IPS-18a (cell line): Measurements from ENCODE around the gene MACROD2.
"Not testable (repeated sequence)": the region's sequence is repeated elsewhere in the genome, so short reads cannot be mapped to it uniquely, and the experiment has no call there.

Experiments
- H3K27ac ChIP-seq: one replicate; pipeline ENCODE4 v1.5.1; 2013; ENCODE audit warnings: low read length
- H3K27me3 ChIP-seq: one replicate; pipeline ENCODE4 v1.6.1; 2013; ENCODE audit warnings: mild to moderate bottlenecking, low read length; ENCODE audit not compliant: control insufficient read depth, insufficient read depth
- H3K36me3 ChIP-seq: one replicate; pipeline ENCODE4 v1.6.1; 2013; ENCODE audit warnings: low read depth, low read length; ENCODE audit not compliant: control insufficient read depth
- H3K4me1 ChIP-seq: one replicate; pipeline ENCODE4 v1.6.1; 2013; ENCODE audit warnings: low read depth, low read length; ENCODE audit not compliant: control insufficient read depth
- H3K4me3 ChIP-seq: one replicate; pipeline ENCODE4 v1.5.1; 2013; ENCODE audit warnings: low read length
- H3K9ac ChIP-seq: one replicate; pipeline ENCODE4 v1.6.1; 2013; ENCODE audit warnings: mild to moderate bottlenecking, low read length, moderate library complexity
- H3K9me3 ChIP-seq: one replicate; pipeline ENCODE4 v1.6.1; 2013; ENCODE audit warnings: low read depth, low read length; ENCODE audit not compliant: control insufficient read depth

MACROD2 gene

DNA sequence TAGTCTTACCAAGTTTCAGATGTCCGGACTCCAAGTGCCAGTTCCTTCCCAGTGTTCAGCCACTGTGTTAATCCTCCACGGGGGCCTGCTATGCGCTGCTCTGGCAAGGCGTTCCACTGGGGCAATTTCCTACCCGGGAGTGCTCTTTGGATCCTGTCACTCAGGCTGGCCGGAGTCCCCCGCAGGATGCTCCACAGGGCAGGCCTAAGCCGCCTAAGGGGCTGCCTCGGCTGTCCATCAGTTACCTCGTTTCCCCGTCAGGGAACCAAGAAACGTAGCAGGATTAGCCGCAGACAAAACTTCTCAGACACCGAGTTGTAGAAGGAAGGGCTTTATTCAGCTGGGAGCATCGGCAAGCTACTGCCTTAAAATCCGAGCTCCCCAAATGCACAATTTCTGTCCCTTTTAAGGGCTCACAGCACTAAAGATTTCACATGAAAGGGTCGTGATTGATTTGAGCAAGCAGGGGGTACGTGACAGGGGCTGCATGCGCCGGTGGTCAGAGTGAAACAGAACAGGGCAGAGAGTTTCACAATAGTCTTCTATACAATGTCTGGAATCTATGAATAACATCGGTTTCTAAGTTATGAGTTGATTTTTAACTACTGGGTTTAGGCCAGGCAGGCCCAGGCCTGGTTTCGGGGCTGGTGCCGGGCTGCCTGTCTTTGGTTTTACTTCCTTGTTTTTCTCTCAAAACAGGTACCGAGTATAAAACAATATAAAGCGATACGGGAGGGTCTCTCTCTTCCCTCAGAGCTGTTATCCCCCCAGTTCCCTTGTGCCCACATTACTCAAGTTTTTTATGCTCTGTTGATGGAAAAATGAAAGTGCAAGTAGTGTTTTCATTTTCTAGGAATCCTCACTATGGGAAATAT, 1990.4 kb downstream of the MACROD2 start:
- H3K4me3 ChIP-seq, H3K9ac ChIP-seq, H3K27ac ChIP-seq, H3K27me3 ChIP-seq, H3K4me1 ChIP-seq, H3K9me3 ChIP-seq, H3K36me3 ChIP-seq: not testable (repeated sequence)

DNA sequence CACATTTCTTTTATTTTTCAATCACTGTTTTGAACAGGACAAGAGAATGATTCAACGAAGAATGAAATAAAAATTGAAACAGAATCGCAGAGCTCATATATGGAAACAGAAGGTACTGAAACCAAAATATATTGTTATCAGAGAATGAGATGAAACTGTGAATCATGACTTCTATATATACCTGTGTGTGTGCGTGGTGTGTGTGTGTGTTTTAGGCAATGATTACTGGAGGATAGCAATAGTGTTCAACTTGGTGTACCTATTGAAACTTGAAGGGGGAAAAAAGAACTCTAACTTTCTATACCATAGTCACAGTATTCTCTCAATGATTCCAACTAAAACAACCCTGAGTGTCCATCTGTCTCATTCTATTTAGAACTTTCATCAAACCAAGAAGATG, 1991.4 kb downstream of the MACROD2 start:
- no peaks in the 10 kb centered on the region for H3K36me3 ChIP-seq
- no peak overlapping the region for H3K4me3 ChIP-seq
- no peak overlapping the region for H3K27ac ChIP-seq
- no peak overlapping the region for H3K9ac ChIP-seq
- no peaks in the 10 kb centered on the region for H3K9me3 ChIP-seq
- no peaks in the 10 kb centered on the region for H3K27me3 ChIP-seq
- peaks cover 4% of the 10 kb centered on the region for H3K4me1 ChIP-seq

DNA sequence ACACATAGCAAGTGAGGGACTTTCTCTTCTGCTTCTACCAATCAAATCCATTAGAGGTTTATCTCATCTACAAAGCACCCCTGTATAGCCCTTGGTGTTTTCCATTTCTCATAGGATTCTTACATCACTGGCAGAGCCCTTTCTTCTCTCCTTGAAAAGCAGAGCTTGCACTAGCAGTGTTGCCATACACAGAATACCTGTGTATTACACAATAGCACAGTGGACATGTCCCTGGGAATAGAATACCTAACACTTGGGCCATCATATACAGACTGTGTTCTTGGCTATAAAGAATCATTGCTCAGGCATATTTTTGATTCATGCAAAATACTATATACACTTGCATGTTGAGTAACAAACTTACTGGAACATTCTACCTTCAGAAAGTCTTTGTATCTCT, 1996.0 kb downstream of the MACROD2 start:
- H3K27me3 ChIP-seq = no peaks in the 10 kb centered on the region
- H3K4me1 ChIP-seq = peaks cover 4% of the 10 kb centered on the region
- H3K36me3 ChIP-seq = no peaks in the 10 kb centered on the region
- peaks cover 1% of the 10 kb centered on the region for H3K9me3 ChIP-seq
- H3K27ac ChIP-seq = no peak overlapping the region
- H3K9ac ChIP-seq = no peak overlapping the region
- no peak overlapping the region for H3K4me3 ChIP-seq

DNA sequence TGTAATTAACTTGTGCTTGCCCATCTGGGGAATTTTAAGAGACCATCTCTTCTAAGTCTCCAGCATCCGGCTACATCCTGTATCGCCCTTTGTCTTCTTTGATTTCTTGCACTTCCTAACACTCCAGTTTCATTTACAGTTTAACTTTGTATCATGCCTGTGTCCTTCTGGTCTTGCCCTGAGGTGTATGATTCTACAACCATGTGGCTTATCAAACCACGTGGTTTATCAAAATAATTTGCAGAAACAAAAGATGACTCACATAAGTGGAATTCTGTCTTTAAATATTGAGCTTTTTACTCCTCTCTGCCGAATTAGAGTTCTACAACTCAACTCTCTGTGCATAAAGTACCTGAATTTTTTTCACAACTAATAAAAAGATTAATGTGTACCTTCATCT, 1997.2 kb downstream of the MACROD2 start:
- no peaks in the 10 kb centered on the region for H3K4me1 ChIP-seq
- H3K4me3 ChIP-seq = no peak overlapping the region
- H3K9me3 ChIP-seq = peaks cover 14% of the 10 kb centered on the region
- no peak overlapping the region for H3K27ac ChIP-seq
- no peaks in the 10 kb centered on the region for H3K36me3 ChIP-seq
- no peak overlapping the region for H3K9ac ChIP-seq
- no peaks in the 10 kb centered on the region for H3K27me3 ChIP-seq

DNA sequence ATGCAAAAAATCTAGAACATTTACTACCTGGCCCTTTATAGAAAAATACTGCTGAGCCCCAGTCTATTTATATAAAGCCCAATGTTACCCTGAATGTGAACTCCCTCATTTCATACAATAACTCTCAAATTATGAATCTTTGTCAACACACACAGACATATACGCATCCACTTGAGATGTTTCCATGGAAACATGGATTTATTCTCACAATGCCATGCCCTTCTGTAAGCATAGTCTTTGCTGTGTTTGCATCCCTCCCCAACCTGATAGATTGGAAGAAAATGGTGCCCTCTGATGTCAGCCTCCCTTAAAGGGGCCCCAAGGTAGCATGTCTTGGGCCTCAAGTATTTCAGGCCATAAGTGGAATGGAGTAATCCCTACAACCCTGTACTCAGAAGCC, 2004.8 kb downstream of the MACROD2 start:
- no peaks in the 10 kb centered on the region for H3K36me3 ChIP-seq
- no peak overlapping the region for H3K4me3 ChIP-seq
- H3K9ac ChIP-seq = no peak overlapping the region
- H3K4me1 ChIP-seq = peaks cover 2% of the 10 kb centered on the region
- no peak overlapping the region for H3K27ac ChIP-seq
- H3K9me3 ChIP-seq = peaks cover 20% of the 10 kb centered on the region
- no peaks in the 10 kb centered on the region for H3K27me3 ChIP-seq

DNA sequence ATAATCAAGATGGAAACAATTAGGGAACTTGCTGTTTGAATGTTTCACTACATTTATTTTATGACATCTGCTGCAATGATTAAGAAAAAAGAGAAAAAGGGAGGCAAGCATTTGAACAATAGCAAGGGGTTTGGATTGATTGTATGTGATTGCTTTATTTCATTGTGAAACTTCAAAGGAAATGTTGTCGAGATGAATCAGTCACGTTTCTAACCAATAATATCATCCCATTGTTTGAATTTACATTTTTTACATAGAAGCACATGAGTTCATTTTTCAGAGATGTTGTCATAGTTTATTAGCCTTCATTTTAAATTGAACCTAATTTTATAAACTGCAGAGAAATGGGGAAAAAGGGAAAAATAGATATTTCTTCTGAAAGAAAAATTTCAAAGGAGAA, 2006.0 kb downstream of the MACROD2 start:
- Histone ChIP-seq H3K9me3 (peaks cover 18% of the 10 kb centered on the region), H3K27ac (no peak overlapping the region), H3K9ac (no peak overlapping the region), H3K36me3 (no peaks in the 10 kb centered on the region), H3K27me3 (no peaks in the 10 kb centered on the region), H3K4me3 (no peak overlapping the region), H3K4me1 (peaks cover 13% of the 10 kb centered on the region)

DNA sequence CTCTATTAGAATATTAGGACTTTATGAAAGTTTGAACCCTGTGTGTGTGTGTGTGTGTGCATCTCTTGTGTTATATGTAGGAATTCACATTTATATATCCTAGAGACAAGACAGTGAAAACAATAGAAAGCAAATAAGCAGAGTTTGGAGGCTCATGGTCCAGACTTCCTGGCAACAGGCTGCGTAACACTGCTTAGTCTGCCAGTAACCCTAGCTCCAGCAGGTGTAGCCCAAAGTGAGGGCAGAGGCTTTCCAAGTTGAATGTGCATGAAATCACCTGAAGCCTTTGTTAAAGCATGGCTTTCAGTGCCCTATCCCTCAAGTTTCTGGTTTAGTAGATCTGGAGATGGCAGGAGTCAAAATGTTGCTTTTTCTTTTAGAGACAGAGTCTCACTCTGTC, 2008.0 kb downstream of the MACROD2 start:
- no peak overlapping the region for H3K27ac ChIP-seq
- no peaks in the 10 kb centered on the region for H3K36me3 ChIP-seq
- no peaks in the 10 kb centered on the region for H3K9me3 ChIP-seq
- H3K4me1 ChIP-seq = peaks cover 16% of the 10 kb centered on the region
- no peak overlapping the region for H3K9ac ChIP-seq
- no peak overlapping the region for H3K4me3 ChIP-seq
- no peaks in the 10 kb centered on the region for H3K27me3 ChIP-seq

DNA sequence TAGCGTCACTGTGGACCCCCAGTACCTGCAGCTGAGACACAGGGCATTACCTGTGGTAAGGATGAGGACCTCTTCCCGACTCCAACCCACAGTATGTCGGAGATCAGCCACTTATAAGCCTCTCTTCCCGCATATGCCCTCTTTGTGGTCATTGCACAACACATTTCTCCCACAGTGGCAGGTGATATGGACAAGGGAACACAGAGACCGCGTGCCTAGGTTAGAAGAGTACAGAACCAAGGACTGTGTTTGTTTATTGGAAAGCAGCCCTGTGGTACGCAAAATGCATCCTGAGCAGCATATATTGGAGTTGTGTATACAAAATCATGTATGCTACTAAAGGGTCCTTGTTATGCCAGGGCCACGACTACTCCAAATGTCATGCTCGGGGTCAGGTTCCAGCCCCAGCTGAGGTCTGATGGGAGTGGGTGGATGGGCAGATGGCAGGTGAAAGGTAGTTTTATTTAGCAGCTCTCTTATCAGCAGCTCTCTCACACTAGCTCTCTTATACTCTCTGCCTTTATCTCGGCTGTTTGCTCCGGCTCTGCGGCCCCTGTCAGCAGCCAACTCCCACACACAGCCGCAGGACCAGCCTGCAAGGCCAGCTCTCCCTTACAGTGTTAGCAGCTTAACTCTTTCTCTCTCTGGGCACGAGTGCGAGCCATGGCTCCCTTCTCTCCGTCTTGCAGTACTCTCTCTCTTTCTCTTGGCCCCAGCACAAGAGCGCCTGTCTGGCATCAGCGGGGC, 2009.0 kb downstream of the MACROD2 start:
- H3K36me3 ChIP-seq = no peaks in the 10 kb centered on the region
- H3K9ac ChIP-seq = no peak overlapping the region
- no peaks in the 10 kb centered on the region for H3K27me3 ChIP-seq
- no peak overlapping the region for H3K4me3 ChIP-seq
- H3K27ac ChIP-seq = no peak overlapping the region
- H3K4me1 ChIP-seq = peaks cover 16% of the 10 kb centered on the region
- H3K9me3 ChIP-seq = no peaks in the 10 kb centered on the region

DNA sequence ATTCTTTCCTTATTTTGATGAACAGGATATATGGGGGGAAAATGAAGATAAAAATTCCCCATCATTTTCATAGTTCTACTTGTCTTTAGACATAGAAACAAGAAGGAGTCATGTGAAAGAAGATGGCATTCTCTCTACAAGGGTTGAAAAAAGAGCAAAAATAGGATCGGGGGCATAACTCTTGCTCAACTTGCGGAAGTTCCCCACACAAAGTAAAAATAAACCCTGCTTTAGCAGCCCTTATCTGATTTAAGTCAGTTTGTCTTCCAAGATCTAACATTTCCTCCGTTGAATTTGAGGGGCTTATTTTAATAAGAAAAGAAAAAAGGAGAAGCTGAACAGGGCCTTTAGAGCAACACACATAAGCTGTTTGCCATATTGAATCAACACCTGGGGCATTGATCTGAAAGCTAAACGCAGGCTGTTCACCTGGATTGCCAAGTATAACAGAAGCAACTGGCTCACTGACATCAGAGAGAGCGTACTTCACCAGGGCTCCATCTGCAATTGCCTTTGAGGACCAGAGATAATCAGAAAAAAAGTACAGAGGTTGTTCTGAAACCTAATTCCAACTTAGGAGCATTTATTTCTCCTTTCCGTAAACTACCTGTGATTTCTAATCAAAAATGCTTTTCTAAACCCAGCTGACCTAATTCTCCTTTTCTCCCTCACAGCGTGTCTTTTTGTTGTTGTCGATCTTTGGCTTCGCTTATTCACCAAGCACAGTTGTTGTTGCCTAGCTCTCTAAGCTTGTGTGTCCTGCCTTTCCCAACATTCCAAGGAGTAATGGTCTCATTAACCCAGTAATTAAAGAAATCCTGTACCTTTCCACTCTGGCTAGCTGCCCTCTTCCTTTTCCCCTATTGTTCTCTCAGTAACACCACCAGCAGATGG, 2010.0 kb downstream of the MACROD2 start:
- Histone ChIP-seq H3K36me3 (no peaks in the 10 kb centered on the region), H3K9ac (no peak overlapping the region), H3K4me3 (no peak overlapping the region), H3K27ac (no peak overlapping the region), H3K4me1 (peaks cover 16% of the 10 kb centered on the region), H3K27me3 (no peaks in the 10 kb centered on the region), H3K9me3 (no peaks in the 10 kb centered on the region)

DNA sequence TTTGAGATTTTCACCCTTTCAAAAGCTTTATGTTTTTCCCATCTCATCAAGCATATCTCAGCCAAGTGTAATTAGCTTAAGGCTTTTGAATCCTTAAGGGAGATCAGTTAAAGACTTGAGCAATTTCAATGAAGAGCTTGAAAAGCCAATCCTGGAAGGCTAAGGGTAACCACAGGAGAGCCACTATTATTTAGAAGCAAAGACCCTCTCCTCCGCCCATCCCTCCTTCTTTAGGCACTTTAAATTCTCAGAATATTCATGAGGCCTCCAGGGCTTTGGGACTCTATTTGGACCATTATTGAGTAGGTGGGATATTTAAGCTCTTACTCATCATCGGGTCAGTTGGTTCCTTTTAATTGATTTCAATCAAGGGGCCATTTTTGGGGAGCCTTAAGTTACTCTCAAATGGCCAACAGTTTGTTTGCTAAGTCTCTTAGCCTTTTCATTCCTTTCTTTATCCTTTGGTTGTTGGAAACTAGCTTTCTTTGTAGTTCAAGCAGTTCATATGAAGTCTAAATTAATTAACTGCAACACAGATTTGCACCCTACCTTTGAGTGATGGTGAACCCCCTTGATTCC, 2010.7 kb downstream of the MACROD2 start:
- no peaks in the 10 kb centered on the region for H3K27me3 ChIP-seq
- peaks cover 16% of the 10 kb centered on the region for H3K4me1 ChIP-seq
- H3K9me3 ChIP-seq = no peaks in the 10 kb centered on the region
- H3K36me3 ChIP-seq = no peaks in the 10 kb centered on the region
- no peak overlapping the region for H3K27ac ChIP-seq
- no peak overlapping the region for H3K4me3 ChIP-seq
- H3K9ac ChIP-seq = no peak overlapping the region

DNA sequence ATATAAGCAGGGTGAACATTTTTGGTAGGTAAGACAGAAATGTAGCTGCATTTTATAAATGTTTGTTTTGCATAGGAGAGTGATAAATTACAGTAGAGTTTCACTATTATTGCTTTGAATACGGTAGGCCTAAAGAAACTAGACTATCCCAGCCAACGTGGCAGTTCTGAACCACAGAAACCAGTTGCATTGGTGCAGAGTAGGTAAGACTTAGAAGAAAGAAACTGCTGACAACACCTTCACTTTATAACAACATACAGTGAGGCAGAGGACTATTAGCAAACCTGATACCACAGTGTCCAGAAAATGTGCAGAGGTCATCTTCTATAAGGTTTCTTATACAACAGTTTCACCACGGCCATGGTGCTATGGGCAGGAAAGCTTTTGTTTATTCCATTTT, 2011.8 kb downstream of the MACROD2 start:
- H3K4me1 ChIP-seq = peaks cover 16% of the 10 kb centered on the region
- no peak overlapping the region for H3K27ac ChIP-seq
- H3K4me3 ChIP-seq = no peak overlapping the region
- H3K9ac ChIP-seq = no peak overlapping the region
- no peaks in the 10 kb centered on the region for H3K36me3 ChIP-seq
- no peaks in the 10 kb centered on the region for H3K27me3 ChIP-seq
- H3K9me3 ChIP-seq = no peaks in the 10 kb centered on the region
